BJ (cell line): Measurements from ENCODE around the gene SLK. TPM values are rescaled to one million over a fixed set of nuclear protein-coding genes. Genes with fewer than 3 reads are reported as not detected.

Experiments used
- CTCF ChIA-PET: fragments of 350-600 bp; formaldehyde crosslinking; extraction: SDS; loops from one replicate; lab custom pipeline; 2021; ENCODE audit warnings: antibody characterized with exemption, inconsistent platforms; lab: Yijun Ruan, JAX
- POLR2A ChIA-PET: fragments of 300-600 bp; sonication (Branson Sonifier 250); formaldehyde crosslinking; extraction: SDS; loops from one replicate; lab custom pipeline; 2021; ENCODE audit warnings: antibody characterized with exemption; lab: Charles Lee
- DNase-seq: peaks from one replicate; pipeline ENCODE4 v3.0.0-alpha.2; 2011; ENCODE audit warnings: low read depth
- H3K27me3 ChIP-seq: 2 replicates; pipeline ENCODE4 v1.6.0; 2011; ENCODE audit warnings: low read length; ENCODE audit not compliant: control insufficient read depth, insufficient read depth
- H3K36me3 ChIP-seq: 2 replicates; pipeline ENCODE4 v1.5.1; 2011; ENCODE audit warnings: low read length; ENCODE audit not compliant: control insufficient read depth, insufficient read depth
- H3K4me3 ChIP-seq: 2 replicates; pipeline ENCODE4 v1.5.1; 2011; ENCODE audit warnings: low read depth, mild to moderate bottlenecking, control low read depth, low read length
- polyA plus RNA-seq: library from polyadenylated mRNA; depleted of rRNA; stranded (reverse); fragments of >200 nt; gene quantifications from 2 replicates; pipeline ENCODE4 v1.2.3, GENCODE V29; 2011
- TF ChIP-seq, protein P1 (sequence below): IDR thresholded peaks from 2 replicates; pipeline ENCODE4 v1.5.1; 2011; ENCODE audit warnings: low read depth, mild to moderate bottlenecking, control low read depth, inconsistent platforms, low read length, moderate library complexity; ENCODE audit not compliant: insufficient read depth

Gene SLK
- polyA plus RNA-seq, 1 experiment, result 3.5 TPM

DNA sequence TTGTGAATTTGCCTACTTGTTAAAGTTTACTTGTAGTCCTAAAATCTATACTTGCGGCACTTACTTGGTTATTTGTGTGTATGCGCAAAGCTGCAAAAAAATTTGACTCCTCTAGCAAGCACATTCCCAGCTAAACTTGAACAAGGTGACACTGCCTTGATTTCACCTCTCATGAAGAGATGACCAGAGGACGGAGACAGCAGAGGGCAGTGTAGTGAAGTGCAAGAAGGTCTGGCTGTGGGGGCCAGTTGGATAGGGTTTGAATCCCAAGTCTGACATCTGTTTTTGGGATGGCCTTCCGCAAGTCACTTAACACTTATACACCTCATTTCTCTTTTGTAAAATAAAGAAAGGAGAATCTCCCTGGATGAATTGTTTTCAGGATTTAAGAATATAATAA lies 15.7 kb downstream of the SLK start:
- CTCF ChIA-PET, result interaction anchor here (1.4 kb wide), 1 partner anchor 93 kb away, joined by 3 read pairs; no protein-coding TSS in a partner anchor
- POLR2A ChIA-PET, result no interaction called here
- no peak overlapping the region for H3K4me3 ChIP-seq
- no peaks in the 10 kb centered on the region for H3K36me3 ChIP-seq
- TF ChIP-seq, protein P1, sequence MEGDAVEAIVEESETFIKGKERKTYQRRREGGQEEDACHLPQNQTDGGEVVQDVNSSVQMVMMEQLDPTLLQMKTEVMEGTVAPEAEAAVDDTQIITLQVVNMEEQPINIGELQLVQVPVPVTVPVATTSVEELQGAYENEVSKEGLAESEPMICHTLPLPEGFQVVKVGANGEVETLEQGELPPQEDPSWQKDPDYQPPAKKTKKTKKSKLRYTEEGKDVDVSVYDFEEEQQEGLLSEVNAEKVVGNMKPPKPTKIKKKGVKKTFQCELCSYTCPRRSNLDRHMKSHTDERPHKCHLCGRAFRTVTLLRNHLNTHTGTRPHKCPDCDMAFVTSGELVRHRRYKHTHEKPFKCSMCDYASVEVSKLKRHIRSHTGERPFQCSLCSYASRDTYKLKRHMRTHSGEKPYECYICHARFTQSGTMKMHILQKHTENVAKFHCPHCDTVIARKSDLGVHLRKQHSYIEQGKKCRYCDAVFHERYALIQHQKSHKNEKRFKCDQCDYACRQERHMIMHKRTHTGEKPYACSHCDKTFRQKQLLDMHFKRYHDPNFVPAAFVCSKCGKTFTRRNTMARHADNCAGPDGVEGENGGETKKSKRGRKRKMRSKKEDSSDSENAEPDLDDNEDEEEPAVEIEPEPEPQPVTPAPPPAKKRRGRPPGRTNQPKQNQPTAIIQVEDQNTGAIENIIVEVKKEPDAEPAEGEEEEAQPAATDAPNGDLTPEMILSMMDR, result peak; percentile 14; the same call in 1 of the 2 replicates
- no peaks in the 10 kb centered on the region for H3K27me3 ChIP-seq
- DNase-seq, result no peak

DNA sequence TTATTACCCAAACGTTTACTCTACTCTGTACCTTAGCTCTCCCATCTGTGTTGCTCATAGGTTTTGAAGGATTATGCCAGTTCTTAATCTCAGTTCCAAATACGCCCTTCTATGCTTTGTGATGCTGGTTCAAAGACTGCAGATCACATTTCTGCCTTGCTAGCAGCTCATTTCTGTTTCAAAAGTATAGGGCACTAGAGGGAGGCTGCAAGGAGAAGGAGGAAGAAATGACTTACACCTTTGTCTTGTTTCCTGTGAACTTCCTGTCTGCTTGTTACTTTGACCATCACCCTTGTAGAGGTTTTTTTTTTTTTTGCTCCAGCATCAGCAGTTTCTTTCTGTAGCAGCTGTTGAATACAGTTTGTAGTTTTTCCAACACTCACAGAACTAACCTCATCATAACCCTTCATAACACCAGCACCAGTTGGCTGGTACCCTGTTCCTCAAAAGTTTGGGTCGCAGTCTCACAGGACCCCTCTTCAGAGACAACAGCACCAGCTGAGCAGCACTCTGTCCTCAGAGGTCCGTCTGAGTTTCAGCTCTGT lies 16.5 kb downstream of the SLK start:
- Histone ChIP-seq H3K27me3 (no peaks in the 10 kb centered on the region), H3K36me3 (no peaks in the 10 kb centered on the region), H3K4me3 (no peak overlapping the region)
- POLR2A ChIA-PET, result interaction anchor here (0.6 kb wide), 1 partner anchor 45 kb away, joined by 12 read pairs; no protein-coding TSS in a partner anchor
- CTCF ChIA-PET, result interaction anchor here (1.4 kb wide), 1 partner anchor 93 kb away, joined by 3 read pairs; no protein-coding TSS in a partner anchor
- TF ChIP-seq, protein P1, result no peak
- no peak for DNase-seq

DNA sequence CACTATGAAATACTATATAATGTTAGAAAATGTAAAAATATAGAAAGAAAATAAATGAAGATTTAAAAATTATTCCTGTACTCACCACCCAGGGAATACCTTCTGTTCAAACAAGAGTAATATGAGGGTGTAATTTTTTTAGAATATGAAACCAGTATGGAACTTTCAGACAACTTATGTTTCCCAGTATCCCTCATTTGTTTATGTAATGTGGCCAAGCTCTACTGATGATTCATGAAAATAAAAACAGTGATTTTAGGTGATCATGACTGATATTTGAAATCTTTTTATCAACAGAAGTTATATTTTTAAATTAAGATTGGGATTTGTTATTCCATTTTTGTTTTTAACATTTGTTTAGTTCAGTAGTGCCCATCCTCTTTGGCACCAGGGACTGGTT lies 18.8 kb downstream of the SLK start:
- no peak for DNase-seq
- ChIA-PET CTCF (interaction anchor here (0.7 to 1.5 kb wide), 4 partner anchors 10 to 21 kb away, joined by 3 to 6 read pairs (median 4); no protein-coding TSS in a partner anchor), POLR2A (no interaction called here)
- H3K27me3 ChIP-seq, result no peaks in the 10 kb centered on the region
- H3K4me3 ChIP-seq, result no peak overlapping the region
- TF ChIP-seq, protein P1, result no peak
- no peaks in the 10 kb centered on the region for H3K36me3 ChIP-seq

DNA sequence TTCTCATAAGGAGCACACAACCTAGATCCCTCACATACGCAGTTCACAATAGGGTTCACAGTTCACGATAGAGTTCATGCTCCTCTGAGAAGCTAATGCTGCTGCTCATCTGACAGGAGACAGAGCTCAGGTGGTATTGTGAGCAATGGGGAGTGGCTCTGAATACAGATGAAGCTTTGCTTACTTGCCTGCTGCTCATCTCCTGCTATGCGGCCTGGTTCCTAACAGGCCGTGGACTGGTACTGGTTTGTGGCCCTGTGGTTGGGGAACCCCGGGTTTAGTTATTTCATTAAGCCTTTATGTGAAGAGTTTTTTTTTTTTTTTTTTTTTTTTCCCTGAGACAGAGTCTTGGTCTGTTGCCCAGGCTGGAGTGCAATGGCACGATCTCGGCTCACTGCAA lies 19.4 kb downstream of the SLK start:
- no peaks in the 10 kb centered on the region for H3K27me3 ChIP-seq
- CTCF ChIA-PET, result interaction anchor here (1.0 to 1.5 kb wide), 3 partner anchors 12 to 20 kb away, joined by 3 to 6 read pairs (median 3); no protein-coding TSS in a partner anchor
- H3K36me3 ChIP-seq, result no peaks in the 10 kb centered on the region
- no peak overlapping the region for H3K4me3 ChIP-seq
- POLR2A ChIA-PET, result no interaction called here
- TF ChIP-seq, protein P1, result no peak
- no peak for DNase-seq

DNA sequence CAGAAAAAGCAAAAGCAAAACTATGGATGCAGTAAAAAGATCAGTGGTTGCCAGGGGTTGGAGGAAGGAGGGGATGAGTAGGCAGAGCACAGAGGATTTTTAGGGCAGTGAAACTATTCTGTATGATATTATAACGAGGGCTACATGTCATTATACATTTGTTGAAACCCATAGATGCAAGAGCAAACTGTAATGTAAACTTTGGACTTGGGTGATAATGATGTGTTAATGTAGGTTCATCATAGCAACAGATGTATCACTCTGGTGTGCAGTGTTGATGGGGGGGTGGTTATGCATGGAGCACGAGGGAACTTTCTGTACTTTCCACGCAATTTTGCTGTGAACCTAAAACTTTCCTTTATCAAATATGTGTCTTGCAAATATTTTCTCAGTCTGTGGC lies 23.2 kb downstream of the SLK start:
- TF ChIP-seq, protein P1, result no peak
- ChIA-PET CTCF (interaction anchor here (1.2 kb wide), 1 partner anchor 23 kb away, joined by 4 read pairs; the partner anchor contains the start of gene SLK), POLR2A (no interaction called here)
- Histone ChIP-seq H3K4me3 (no peak overlapping the region), H3K36me3 (no peaks in the 10 kb centered on the region), H3K27me3 (no peaks in the 10 kb centered on the region)
- no peak for DNase-seq
